Head of caudate nucleus (tissue), 42 donors: ENCODE data around the gene PROX1.

Source experiments
- DNase-seq, 42 donors: peaks; one replicate each; pipeline versions ENCODE4 v3.0.0 to v3.0.0-alpha.2; 2020 to 2021; ENCODE audit warnings: mixed read lengths in 7 of 42
- intact Hi-C: fragments of 100-400 bp; cut with DNase I; formaldehyde crosslinking; loops from one replicate; pipeline ENCODE4 v1.15.0; 2022

The PROX1 gene

GRCh38 chr1:213977486-213977842 lies 10.3 kb upstream of the PROX1 start:
- intact Hi-C loops = no loop called here
- DNase-seq = no peak

GRCh38 chr1:213977909-213978308 lies 9.9 kb upstream of the PROX1 start:
- DNase-seq = no peak
- intact Hi-C loops = no loop called here

GRCh38 chr1:213979751-213980586 lies 7.8 kb upstream of the PROX1 start:
- DNase-seq = peak in 21 of 42 donors; percentile 32 to 77 (median 55)
- intact Hi-C loops = loop anchor here (10.0 kb wide), 1 partner anchor 95 kb away; no protein-coding TSS in a partner anchor

DNA sequence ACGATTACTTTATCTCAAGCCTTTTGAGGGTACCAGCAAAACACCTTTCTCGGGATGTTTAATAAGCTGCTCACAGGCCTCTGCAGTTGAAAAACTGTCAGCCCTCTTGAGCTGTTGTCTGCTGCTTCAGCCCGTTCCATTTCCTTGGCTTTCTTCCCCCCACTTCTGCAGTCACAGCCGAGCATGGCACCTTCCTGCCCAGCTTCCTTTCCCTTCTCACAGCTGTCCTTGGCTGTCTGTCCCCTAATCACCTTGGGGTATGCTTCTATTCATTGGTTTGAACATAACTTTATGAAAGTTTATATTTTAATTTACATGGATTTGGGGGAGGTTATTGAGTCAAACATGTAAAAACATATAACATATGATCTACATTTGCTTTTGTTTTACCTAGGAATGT lies 6.9 kb upstream of the PROX1 start:
- DNase-seq = no peak
- intact Hi-C loops = loop anchor here (10.0 kb wide), 1 partner anchor 96 kb away; no protein-coding TSS in a partner anchor

GRCh38 chr1:213982289-213982671 lies 5.5 kb upstream of the PROX1 start:
- no peak for DNase-seq
- intact Hi-C loops = loop anchor here (10.0 kb wide), 1 partner anchor 97 kb away; no protein-coding TSS in a partner anchor

GRCh38 chr1:213982672-213983492 lies 4.9 kb upstream of the PROX1 start:
- peak in 29 of 42 donors; percentile 42 to 79 (median 66) for DNase-seq
- intact Hi-C loops = loop anchor here (10.0 kb wide), 1 partner anchor 98 kb away; no protein-coding TSS in a partner anchor

DNA sequence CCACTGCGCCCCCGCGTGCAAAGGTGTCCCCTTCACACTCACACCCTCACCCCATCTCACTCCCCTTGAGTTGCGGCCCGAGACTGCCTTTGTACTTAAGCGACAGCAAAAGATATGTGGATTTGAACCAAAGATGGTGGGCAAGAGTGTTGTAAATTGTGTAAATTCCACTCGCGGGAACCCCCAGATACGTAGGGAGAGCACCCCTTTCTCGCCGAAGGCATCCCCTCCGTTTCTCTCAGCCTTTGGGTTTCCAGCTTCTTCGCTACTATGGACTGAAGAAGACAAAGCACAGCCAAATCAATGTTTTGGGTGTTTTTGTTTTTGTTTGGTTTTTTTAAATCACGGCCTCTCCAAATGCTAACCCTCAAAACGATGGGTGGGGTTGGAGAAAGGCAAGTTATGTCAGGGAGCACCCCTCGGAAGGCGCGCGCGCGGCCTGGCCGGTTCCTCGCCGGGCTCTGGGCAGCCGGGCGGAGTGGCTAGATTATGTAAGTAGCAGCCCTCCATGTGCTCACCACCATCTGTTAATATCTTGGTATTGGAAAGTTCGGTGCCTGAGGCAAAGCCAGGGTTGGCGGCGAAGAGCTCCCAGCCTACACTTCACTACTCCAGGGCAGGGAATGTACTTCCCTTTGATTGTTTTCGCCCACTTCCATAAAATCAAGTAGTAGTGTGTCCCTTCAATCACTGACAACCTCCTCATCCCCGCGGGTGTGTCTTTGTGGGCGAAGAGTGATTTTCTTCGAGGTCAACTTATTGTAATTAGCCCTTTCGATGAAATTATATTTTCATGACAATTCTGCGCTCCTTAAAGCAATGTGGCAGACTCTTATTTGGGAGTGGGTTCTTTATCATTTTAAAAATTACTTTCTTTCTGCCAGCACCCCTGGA lies 4.0 kb upstream of the PROX1 start:
- intact Hi-C loops = loop anchor here (10.0 kb wide), 1 partner anchor 99 kb away; no protein-coding TSS in a partner anchor
- peak in 1 of 42 donors; percentile 37 for DNase-seq

DNA sequence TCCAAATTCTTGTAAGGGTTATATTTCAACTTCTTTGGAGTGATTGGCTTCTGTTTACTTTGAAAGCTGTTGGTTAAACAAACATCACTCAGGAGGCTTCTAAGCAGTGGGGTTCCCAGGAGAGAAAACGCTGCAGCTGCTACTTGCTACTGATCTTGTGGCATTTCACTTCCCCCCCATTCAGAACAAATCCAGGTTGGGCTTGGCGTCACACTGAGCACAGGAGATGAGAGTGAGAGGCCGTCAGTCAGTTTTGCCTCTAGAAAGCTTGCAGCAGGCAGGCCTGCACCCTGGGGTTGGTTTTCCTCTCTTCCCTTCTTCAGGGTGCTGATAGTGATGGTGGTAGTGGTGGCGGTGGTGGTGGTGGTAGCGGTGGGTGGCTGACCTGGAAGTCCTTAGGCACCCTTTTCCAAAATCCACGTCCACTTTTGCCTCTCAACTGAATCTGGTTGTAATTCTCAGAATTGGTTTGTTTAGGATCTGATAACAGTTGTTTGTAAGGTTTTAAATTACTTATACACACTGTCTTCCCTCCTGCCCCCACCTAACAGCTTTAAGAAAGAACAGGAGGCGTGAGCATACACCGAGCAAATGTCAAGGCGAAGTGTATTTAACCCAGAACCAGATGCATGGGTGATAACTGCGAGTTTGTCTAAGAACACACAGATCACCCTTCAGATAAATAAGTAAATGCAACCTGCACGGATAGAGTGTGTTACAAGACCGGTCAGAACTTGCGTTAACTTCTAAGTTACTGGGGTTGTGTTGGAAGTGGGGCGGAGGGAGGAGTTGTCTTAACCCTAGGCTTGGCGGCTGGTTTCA lies 3.2 kb upstream of the PROX1 start:
- intact Hi-C loops = loop anchor here (10.0 kb wide), 1 partner anchor 100 kb away; no protein-coding TSS in a partner anchor

DNA sequence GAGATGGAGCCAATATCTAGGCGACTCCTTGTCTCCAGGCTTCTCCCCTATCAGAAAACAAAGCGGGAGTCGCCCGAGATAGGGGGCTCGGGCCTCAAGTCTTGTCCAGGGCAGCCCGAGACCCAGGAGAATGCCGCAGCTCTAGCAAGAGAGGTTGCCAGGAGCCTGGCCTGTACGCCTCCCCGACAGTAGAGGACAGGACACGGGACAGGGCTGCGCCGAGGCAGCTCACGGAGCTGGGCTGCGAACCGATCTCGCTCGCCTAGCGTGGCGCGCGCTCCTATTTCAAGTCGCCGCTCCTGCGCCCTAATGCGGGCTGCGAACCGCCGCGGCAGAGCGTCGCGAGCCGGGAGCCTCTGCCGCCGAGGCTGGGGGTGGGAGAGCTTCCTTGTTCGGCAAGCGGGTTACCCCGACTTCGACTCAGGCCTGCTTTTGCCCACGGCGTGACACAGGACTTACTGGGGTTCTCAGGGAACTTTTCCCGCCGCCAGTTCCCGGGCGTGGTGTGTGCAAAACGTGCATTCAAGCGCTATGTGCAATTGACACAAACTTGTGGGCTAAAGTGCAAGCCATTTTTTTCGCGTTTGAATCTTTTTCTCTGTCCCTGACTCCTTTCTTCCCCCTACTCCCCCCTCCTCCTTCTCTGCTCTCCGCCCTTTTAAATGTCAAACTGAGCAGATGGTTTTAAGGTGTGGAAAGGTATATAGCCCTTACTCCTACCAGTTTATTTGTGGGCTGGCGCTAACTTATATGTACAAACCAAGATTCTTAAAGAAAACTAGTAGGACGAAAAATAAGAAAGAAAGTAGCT lies 2.4 kb upstream of the PROX1 start:
- peak in 1 of 42 donors; percentile 10 for DNase-seq

More for the DNA sequence above, 3.2 kb upstream of the PROX1 start:
- no peak for DNase-seq

DNA sequence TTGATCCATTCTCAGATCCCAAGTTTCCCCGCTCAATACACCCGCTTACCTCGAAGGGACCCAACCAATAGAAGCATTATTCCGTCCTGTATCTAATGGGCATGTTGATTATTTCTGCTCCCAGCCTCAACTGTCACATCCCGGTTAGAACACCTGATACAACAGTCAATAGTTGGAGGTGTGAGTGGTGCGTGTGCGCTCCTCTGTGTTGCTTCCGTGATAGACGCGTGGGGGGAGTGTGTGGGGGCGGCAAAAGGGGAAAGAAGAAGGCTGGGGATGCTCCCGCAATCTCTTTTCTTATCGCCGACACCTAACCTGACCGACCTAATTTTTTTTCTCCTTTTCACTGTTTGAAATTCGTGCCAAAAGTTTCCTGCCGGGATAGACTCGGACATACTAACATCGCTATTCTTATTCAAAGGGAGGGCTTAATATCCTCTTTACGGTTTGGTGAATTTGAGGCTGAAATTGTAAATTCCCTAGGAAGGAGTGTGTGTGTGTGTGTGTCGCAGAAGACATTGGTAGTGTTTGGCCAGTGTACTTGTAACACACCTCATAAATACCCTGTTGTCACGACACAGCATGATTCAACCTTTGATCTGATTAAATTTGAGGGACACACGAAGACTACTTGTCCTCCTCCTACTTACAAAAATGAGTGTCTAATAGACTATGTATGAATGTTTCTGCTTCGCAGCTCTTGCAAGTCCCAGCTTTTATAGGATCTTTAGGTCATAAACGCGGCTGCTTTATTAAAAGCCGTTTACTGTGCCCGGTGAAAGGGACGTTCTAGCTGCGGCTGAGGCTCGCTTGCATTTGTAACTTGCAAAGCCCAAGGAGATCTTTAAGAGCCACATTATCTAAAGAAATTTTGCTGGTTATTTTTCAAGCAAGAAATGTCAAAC lies 1.5 kb upstream of the PROX1 start:
- intact Hi-C loops = loop anchor here (10.0 kb wide), 1 partner anchor 101 kb away; no protein-coding TSS in a partner anchor
- DNase-seq = no peak

More for the DNA sequence above, 2.4 kb upstream of the PROX1 start:
- intact Hi-C loops = loop anchor here (10.0 kb wide), 1 partner anchor 101 kb away; no protein-coding TSS in a partner anchor

- intact Hi-C loops = loop anchor here (10.0 kb wide), 1 partner anchor 102 kb away; no protein-coding TSS in a partner anchor
- no peak for DNase-seq
Measured at GRCh38 chr1:213986925-213987250, 885 bp upstream of the PROX1 start.

DNA sequence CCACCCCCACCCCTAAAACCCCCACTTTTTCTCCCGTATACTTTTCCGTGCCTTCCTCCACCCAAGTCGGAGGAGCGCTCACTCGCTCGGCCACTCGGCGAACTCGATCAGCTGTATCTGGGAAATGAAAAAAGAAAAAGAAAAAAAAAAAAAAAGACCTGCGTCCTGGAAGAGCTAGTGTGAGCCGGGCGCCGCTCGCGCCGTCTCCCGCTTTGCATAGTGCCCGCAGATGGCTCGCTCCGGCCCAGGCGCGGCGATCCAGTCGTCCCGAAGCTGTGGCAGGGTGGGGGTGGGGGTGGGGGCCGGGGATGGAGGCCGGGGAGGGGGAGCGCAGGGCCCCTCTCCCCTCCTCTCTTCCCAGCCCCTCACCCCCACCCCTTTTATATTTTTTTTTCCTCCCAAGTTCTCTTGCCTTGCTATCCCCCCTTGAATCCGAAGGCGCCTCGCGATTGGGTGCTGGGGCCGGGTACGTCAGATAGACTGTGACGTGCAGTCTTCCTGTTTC lies 299 bp upstream of the PROX1 start:
- intact Hi-C loops = loop anchor here (10.0 kb wide), 1 partner anchor 103 kb away; no protein-coding TSS in a partner anchor
- peak in 36 of 42 donors; percentile 66 to 92 (median 86) for DNase-seq

DNA sequence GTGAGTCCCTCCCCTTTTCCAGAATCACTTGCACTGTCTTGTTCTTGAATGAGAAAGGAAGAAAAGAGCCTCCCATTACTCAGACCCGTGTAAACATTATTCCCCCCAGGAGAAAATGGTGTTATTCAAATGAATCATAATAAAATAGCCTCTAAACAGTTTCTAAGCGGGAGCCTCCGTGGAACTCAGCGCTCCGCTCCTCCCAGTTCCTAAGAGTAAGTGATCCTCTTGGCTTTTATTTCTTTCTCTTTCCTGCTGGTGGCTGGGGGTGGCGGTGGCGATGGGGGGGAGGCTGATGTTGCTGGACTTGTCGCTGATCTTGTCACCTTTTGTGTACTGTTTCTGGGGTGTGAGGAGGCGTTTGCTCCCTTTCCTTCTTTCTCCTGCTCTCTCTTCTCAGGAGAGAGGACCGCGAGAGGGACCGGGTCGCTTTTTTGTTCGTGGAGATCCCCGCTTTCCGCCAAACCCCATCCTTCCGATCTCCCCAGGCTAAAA lies 781 bp downstream of the PROX1 start:
- peak in 3 of 42 donors; percentile 21 to 64 (median 50) for DNase-seq
- intact Hi-C loops = loop anchor here (10.0 kb wide), 1 partner anchor 104 kb away; no protein-coding TSS in a partner anchor

DNA sequence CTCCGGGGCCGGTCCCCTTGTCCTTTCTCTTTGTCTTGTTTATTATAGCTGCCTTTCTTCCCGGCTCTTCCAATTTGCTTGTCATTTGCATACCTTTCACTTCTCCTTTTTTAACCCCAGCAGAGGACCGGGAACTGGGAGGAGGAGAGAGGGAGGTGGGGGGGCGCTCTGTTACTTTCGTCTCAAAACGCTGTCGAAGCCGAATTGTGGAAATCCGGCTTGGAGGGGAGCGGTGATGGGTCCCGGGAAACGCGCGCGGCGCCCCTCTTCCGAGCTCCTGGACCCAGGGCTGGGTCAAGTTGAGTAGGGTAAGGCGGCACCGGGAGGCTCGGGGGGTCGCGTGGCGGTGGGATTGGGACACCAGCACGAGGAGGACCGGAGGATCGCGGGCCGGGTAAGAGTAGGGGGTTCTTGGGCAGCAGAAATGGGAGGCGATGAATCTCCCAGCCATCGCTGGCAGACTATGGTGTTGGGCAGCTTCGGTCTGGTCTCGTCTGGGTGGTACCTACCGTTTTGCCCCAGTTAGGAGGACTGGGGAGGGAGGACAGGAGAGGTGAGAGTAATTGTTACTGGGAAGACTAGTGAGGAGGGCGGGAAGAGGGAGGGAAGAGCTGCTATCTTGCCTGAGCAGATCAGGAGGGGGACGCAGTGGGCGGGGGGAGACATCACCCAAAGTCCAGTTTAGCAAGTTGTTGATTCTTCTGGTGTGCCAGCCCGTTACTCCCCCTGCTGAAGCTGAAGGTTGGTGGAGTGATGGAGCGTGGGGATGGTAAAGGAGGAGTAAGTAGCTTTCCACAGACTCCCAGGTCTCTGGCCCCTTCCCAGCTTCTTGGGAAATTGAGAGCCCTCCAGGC lies 1.5 kb downstream of the PROX1 start:
- DNase-seq = peak in 11 of 42 donors; percentile 30 to 75 (median 52)
- intact Hi-C loops = loop anchor here (10.0 kb wide), 1 partner anchor 104 kb away; no protein-coding TSS in a partner anchor
